Stimulated activated CD8-positive, alpha-beta memory T cell treated with anti-CD3 and anti-CD28 coated beads, Interleukin-15, amount 100 ng/mL, for 1 hour (primary cell): ENCODE data around the gene SH3PXD2B.

ENCODE experiments used
- DNase-seq: peaks from one replicate; pipeline ENCODE4 v3.0.0-alpha.2; 2020; ENCODE audit warnings: low read depth

SH3PXD2B gene

GRCh38 chr5:172454358-172455086 is at the start of gene SH3PXD2B:
Gene SH3PXD2B (minus strand): TSS chr5:172454525. CDS start chr5:172454352, 173 bp downstream.
- DNase-seq: no peak

GRCh38 chr5:172502969-172503368 is 48.6 kb upstream of the SH3PXD2B start:
- no peak for DNase-seq

GRCh38 chr5:172502410-172502809 is 48.1 kb upstream of the SH3PXD2B start:
- DNase-seq: no peak

- no peak for DNase-seq
These were observed 47.5 kb upstream of the SH3PXD2B start for GRCh38 chr5:172501708-172502320.

GRCh38 chr5:172499287-172499686 is 45.0 kb upstream of the SH3PXD2B start:
- no peak for DNase-seq

- DNase-seq: no peak
These were observed 44.3 kb upstream of the SH3PXD2B start for GRCh38 chr5:172498431-172499129.

- no peak for DNase-seq
These were observed 43.4 kb upstream of the SH3PXD2B start for GRCh38 chr5:172497591-172498255.

GRCh38 chr5:172496671-172497371 is 42.5 kb upstream of the SH3PXD2B start:
- no peak for DNase-seq

- no peak for DNase-seq
These were observed 40.5 kb upstream of the SH3PXD2B start for GRCh38 chr5:172494630-172495505.

- DNase-seq: no peak
These were observed 39.6 kb upstream of the SH3PXD2B start for GRCh38 chr5:172493906-172494305.

- no peak for DNase-seq
These were observed 39.1 kb upstream of the SH3PXD2B start for GRCh38 chr5:172493461-172493860.

- no peak for DNase-seq
These were observed 38.7 kb upstream of the SH3PXD2B start for GRCh38 chr5:172493002-172493401.

GRCh38 chr5:172492097-172492840 is 37.9 kb upstream of the SH3PXD2B start:
- DNase-seq: no peak

- no peak for DNase-seq
These were observed 37.2 kb upstream of the SH3PXD2B start for GRCh38 chr5:172491481-172491880.

GRCh38 chr5:172490514-172491461 is 36.5 kb upstream of the SH3PXD2B start:
- no peak for DNase-seq

- DNase-seq: no peak
These were observed 33.9 kb upstream of the SH3PXD2B start for GRCh38 chr5:172488221-172488620.

- DNase-seq: no peak
These were observed 33.3 kb upstream of the SH3PXD2B start for GRCh38 chr5:172487671-172488070.

GRCh38 chr5:172486912-172487311 is 32.6 kb upstream of the SH3PXD2B start:
- DNase-seq: no peak

GRCh38 chr5:172486451-172486850 is 32.1 kb upstream of the SH3PXD2B start:
- no peak for DNase-seq
